Pancreas (tissue), 10 donors: ENCODE measurements around the gene SLC2A6. TPM values are rescaled to one million over a fixed set of nuclear protein-coding genes. Genes with fewer than 3 reads are reported as not detected.

Experiments used
- ATAC-seq, 4 donors: fragments of 200-7000 bp; cut with Tn5 transposase; one replicate each; pipeline versions ENCODE4 v1.8.0 to v1.9.1; 2020; ENCODE audit warnings: mild to moderate bottlenecking in 4 of 4, moderate library complexity in 4 of 4
- DNase-seq, 6 donors: peaks; one replicate each; pipeline ENCODE4 v3.0.0-alpha.2; 2020
- FAIRE-seq: peaks from 2 replicates; lab custom pipeline; 2012; peaks lifted over from hg19 to GRCh38; lab: Jason Lieb, UNC
- H3K27ac ChIP-seq, 4 donors: fragments of 200-600 bp; sonication (generic); 1 replicate in 3 of 4; 2 replicates in 1 of 4; pipeline versions ENCODE4 v1.5.0 to v1.8.0; 2020
- H3K27me3 ChIP-seq, 4 donors: fragments of 200-600 bp; one replicate each; pipeline ENCODE4 v1.8.0; 2021
- H3K36me3 ChIP-seq, 3 donors: fragments of 200-600 bp; sonication (generic) in 1 of 3; one replicate each; pipeline versions ENCODE4 v1.5.0 to v1.8.0; 2020 to 2021
- H3K4me1 ChIP-seq, 3 donors: fragments of 200-600 bp; one replicate each; pipeline ENCODE4 v1.8.0; 2021
- H3K4me3 ChIP-seq, 4 donors: fragments of 200-600 bp; sonication (generic) in 2 of 4; one replicate each; pipeline versions ENCODE4 v1.5.0 to v1.8.0; 2020 to 2021
- H3K9me3 ChIP-seq, 4 donors: fragments of 200-600 bp; one replicate each; pipeline ENCODE4 v1.8.0; 2021
- WGBS, 2 donors: extraction: QIAGEN DNeasy Blood & Tissue Kit; methylation state at CpG; one replicate each; pipeline ENCODE4 v1.1.7; 2013; 5-methylcytosine and 5-hydroxymethylcytosine counted together
- intact Hi-C, 3 donors: fragments of 100-400 bp; cut with DNase I; formaldehyde crosslinking; loops; one replicate each; pipeline versions ENCODE4 v1.11.1 to v1.14.2; 2022
- polyA plus RNA-seq, 2 donors: library from polyadenylated mRNA; stranded (reverse); fragments of 200-250 nt; gene quantifications; one replicate each; pipeline ENCODE4 v1.2.3, GENCODE V29; 2013
- total RNA-seq, 6 donors: library from RNA; stranded (reverse); fragmentation: NEBNext Ultra II Directional in 4 of 6; extraction: Animal tissue kit (Norgen Biotek cat#: 25700) in 4 of 6; gene quantifications; one replicate each; pipeline versions ENCODE4 v1.2.1 to v1.2.4, GENCODE V29; 2021 to 2023
- TF ChIP-seq, protein P1 (sequence below), 4 donors: fragments of 200-600 bp; sonication (generic) in 3 of 4; IDR thresholded peaks; one replicate each; pipeline versions ENCODE4 v1.5.0 to v1.8.0; 2021; ENCODE audit warnings: antibody characterized with exemption in 4 of 4
- donor health status: healthy with polysubstance abuse.
- donor health status: DM: no; HTN: no; CAD: no; lungs with moderate emphysema.
- donor health status: DM: no; HTN: no; CAD: no.
- donor health status: control.
- donor health status: control.
- donor health status: Bipolar disorder and iron deficiency.
- donor health status: DM: yes; HTN: yes; CAD: no.
- donor health status: DM: no; HTN: no; CAD: no.
- donor health status: DM: no; HTN: no; CAD: no.
- donor health status: DM: yes; HTN: yes; CAD: no.

The SLC2A6 gene
- total and polyA plus RNA-seq, 8 donors, result 1.1 to 6.7 (median 3.9) TPM

DNA sequence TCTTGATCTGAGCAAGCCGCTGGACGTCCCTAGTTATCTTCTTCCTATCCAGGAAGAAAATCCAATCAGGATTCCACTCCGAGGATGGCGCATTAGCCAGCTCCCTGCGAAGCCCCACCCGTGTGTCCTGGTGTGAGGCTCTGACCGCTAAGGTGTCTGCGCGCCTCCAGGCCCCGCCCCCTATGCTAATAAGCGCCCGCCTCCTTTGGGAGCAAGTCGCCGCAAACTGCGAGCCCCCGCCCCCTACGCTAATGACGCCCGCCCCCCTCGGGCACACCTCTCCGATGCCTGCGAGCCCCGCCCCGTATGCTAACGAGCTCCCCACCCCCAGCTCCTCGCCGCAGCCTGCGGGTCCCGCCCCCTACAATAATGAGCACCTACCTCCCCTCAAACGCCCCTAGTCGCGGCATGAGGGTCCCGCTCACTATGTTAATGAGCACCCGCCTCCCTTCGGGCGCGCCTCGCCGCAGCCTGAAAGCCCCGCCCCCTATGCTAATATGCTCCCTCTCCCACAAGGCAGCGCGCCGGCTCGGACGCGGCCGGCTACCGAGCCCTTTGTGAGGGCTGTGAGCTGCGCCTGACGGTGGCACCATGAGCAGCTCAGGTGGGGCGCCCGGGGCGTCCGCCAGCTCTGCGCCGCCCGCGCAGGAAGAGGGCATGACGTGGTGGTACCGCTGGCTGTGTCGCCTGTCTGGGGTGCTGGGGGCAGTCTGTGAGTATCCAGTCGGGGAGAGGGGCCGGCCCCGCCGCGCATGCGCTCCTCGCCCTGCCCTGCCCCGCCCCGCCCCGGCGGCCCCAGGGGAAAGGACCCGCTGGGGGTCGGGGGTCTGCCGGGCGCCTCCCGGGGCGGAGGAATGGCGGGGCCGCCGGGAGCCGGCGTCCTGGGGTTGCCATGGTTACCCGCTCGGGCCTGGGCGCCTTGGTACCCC, 19.2 kb downstream of the SLC2A6 start, which contains the start of gene CACFD1:
TSS of gene CACFD1 (plus strand) at position 503 of the 929 bp plus-strand sequence. CDS start at position 592, 89 bp downstream.
- no peaks in the 10 kb centered on the region for H3K27me3 ChIP-seq
- H3K4me1 ChIP-seq, result peaks cover 0 to 9% (median 6%) of the 10 kb centered on the region in 3 donors
- TF ChIP-seq, protein P1, sequence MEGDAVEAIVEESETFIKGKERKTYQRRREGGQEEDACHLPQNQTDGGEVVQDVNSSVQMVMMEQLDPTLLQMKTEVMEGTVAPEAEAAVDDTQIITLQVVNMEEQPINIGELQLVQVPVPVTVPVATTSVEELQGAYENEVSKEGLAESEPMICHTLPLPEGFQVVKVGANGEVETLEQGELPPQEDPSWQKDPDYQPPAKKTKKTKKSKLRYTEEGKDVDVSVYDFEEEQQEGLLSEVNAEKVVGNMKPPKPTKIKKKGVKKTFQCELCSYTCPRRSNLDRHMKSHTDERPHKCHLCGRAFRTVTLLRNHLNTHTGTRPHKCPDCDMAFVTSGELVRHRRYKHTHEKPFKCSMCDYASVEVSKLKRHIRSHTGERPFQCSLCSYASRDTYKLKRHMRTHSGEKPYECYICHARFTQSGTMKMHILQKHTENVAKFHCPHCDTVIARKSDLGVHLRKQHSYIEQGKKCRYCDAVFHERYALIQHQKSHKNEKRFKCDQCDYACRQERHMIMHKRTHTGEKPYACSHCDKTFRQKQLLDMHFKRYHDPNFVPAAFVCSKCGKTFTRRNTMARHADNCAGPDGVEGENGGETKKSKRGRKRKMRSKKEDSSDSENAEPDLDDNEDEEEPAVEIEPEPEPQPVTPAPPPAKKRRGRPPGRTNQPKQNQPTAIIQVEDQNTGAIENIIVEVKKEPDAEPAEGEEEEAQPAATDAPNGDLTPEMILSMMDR (IDR thresholded peaks at IDR 0.05), result no peak
- peak; percentile 88 to 93 (median 90) for ATAC-seq
- peak within 1 kb of the TSS; percentile 71 to 82 (median 76) for H3K4me3 ChIP-seq
- H3K27ac ChIP-seq, result peak within 1 kb of the TSS; percentile 95 to 98 (median 96)
- peak; percentile 96 to 99 (median 97) for DNase-seq
- WGBS, 2 donors, result 0 to 1% methylated on average over 73 to 86 of the region's 86 CpGs
- H3K9me3 ChIP-seq, result no peaks in the 10 kb centered on the region
- FAIRE-seq, result no peak
- no peaks in the 10 kb centered on the region for H3K36me3 ChIP-seq
- intact Hi-C loops, result no loop called here

DNA sequence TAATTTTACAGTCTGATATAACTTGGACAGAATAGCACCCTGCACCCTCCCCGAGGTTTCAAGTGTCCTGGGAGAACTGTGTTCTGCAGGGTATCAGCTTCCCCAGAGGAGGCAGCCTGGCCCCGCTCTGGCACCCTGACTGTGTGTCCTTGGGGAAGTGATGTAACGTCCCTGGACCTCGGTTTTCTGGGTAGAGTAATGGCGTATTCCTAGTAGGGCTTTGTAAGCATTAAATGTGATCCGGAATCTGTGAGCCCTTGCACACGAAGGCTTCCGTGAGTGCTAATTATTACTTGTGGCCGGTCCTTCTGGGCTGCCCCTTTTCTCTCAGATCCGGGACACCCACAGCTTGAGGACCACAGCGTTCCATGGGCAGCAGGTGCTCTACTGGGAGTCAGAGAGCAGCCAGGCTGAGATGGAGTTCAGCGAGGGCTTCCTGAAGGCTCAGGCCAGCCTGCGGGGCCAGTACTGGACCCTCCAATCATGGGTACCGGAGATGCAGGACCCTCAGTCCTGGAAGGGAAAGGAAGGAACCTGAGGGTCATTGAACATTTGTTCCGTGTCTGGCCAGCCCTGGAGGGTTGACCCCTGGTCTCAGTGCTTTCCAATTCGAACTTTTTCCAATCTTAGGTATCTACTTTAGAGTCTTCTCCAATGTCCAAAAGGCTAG, 20.1 kb downstream of the SLC2A6 start:
- Histone ChIP-seq H3K4me3 (peak overlapping the region in 2 of 4 donors; percentile 79 to 82), H3K27ac (peak overlapping the region in 2 of 4 donors; percentile 95), H3K36me3 (no peaks in the 10 kb centered on the region), H3K9me3 (no peaks in the 10 kb centered on the region), H3K27me3 (no peaks in the 10 kb centered on the region), H3K4me1 (peaks cover 0 to 9% (median 6%) of the 10 kb centered on the region in 3 donors)
- TF ChIP-seq, protein P1 (IDR thresholded peaks at IDR 0.05), result no peak
- ATAC-seq (no peak), DNase-seq (no peak), FAIRE-seq (no peak)
- intact Hi-C loops, result no loop called here
- WGBS, 2 donors, result 55 to 61% methylated on average over 16 of the region's 16 CpGs

DNA sequence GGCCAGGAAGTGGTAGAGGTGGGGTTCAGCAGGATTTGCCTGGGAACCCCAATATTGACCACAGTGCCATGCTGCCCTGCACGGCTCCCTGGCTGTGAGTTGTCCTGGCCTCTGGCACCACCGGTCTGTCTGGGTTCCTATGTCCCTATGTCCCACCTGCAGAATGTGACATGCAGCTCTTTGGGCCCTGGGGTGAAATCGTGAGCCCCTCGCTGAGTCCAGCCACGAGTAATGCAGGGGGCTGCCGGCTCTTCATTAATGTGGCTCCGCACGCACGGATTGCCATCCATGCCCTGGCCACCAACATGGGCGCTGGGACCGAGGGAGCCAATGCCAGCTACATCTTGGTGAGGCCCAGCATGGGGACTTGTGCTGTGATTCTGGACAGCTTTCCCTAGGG, 21.2 kb downstream of the SLC2A6 start:
- WGBS, 2 donors, result 88 to 96% methylated on average over 11 of the region's 11 CpGs
- H3K4me3 ChIP-seq, result no peak overlapping the region
- DNase-seq, result no peak
- intact Hi-C loops, result no loop called here
- H3K9me3 ChIP-seq, result no peaks in the 10 kb centered on the region
- peaks cover 0 to 9% (median 6%) of the 10 kb centered on the region in 3 donors for H3K4me1 ChIP-seq
- no peak for ATAC-seq
- H3K36me3 ChIP-seq, result no peaks in the 10 kb centered on the region
- TF ChIP-seq, protein P1 (IDR thresholded peaks at IDR 0.05), result no peak
- FAIRE-seq, result no peak
- H3K27ac ChIP-seq, result no peak overlapping the region
- H3K27me3 ChIP-seq, result no peaks in the 10 kb centered on the region

DNA sequence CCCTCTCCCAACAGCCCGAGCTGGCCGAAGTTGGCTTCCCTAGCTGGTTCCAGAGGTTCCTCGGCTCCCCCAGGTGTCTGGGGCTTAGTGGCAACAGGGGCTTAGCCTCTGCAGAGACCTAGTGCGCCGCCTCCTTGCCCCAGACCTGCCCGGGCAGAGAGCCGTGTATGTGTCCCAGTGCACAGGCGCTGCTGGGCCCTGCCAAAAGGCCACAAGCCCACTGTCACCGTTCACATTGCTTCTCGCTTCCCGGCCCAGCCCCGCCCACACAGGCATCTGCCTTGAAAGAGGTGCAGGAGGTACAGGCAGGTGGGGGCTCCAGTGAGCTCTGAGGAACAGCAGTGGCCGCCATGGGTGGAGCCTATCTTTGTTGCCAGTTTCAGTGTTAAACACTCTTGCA, 21.7 kb downstream of the SLC2A6 start:
- Histone ChIP-seq H3K9me3 (no peaks in the 10 kb centered on the region), H3K36me3 (no peaks in the 10 kb centered on the region), H3K27me3 (no peaks in the 10 kb centered on the region), H3K4me3 (no peak overlapping the region), H3K27ac (no peak overlapping the region), H3K4me1 (peaks cover 0 to 9% (median 6%) of the 10 kb centered on the region in 3 donors)
- FAIRE-seq (no peak), DNase-seq (no peak), ATAC-seq (no peak)
- TF ChIP-seq, protein P1 (IDR thresholded peaks at IDR 0.05), result no peak
- WGBS, 2 donors, result 83% methylated on average over 13 of the region's 13 CpGs
- intact Hi-C loops, result no loop called here
